ENCODE measurements around the gene GFRA1.

DNA sequence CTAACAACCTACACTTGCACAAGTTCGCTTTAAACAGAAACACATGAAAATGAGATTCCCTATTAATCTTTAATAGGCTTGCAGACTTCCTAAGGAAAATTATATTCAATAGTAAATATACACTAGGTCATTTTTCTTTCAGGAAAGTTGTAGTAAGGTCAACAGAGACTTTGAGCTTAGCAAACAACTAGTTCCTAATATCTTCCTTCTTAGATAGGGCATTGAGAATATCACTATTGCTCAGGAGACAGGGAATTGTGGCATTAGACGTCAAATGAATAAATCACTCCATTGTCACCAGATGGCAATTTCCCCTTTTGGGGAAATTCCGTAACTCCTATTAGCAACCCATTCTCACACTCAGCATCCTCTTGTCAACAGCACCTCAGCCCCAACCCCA is 164.9 kb downstream of the GFRA1 start:
- TF ChIP-seq MYC (IDR thresholded peaks at IDR 0.05; ENCODE audit: low read depth, low read length), result no peak
- no peak for TF ChIP-seq POLR2A (IDR thresholded peaks at IDR 0.05; ENCODE audit: extremely low read depth, insufficient read length)

Data from NB4 (cell line).